Fibroblast of skin of right biceps (primary cell): ENCODE results near the gene TMOD1.

ENCODE experiments used
- DNase-seq: peaks from one replicate; pipeline ENCODE4 v3.0.0-alpha.2; 2013

Gene TMOD1

GRCh38 chr9:97518909-97519307, 17.4 kb downstream of the TMOD1 start:
- DNase-seq, result peak; percentile 67

GRCh38 chr9:97519441-97519970, 18.0 kb downstream of the TMOD1 start:
- DNase-seq, result no peak

- no peak for DNase-seq
These were observed 20.3 kb downstream of the TMOD1 start for GRCh38 chr9:97521576-97522333.

- no peak for DNase-seq
These were observed 23.0 kb downstream of the TMOD1 start for GRCh38 chr9:97524424-97524823.

GRCh38 chr9:97525451-97525850, 24.0 kb downstream of the TMOD1 start:
- DNase-seq, result no peak

GRCh38 chr9:97526895-97527575, 25.6 kb downstream of the TMOD1 start:
- DNase-seq, result no peak

GRCh38 chr9:97527626-97528528, 26.4 kb downstream of the TMOD1 start:
- no peak for DNase-seq

GRCh38 chr9:97528529-97529230, 27.2 kb downstream of the TMOD1 start:
- DNase-seq, result no peak

GRCh38 chr9:97529363-97530076, 28.1 kb downstream of the TMOD1 start:
- DNase-seq, result no peak

GRCh38 chr9:97531888-97532376, 30.5 kb downstream of the TMOD1 start:
- DNase-seq, result no peak

GRCh38 chr9:97534185-97534584, 32.7 kb downstream of the TMOD1 start:
- no peak for DNase-seq

- no peak for DNase-seq
These were observed 33.6 kb downstream of the TMOD1 start for GRCh38 chr9:97534961-97535594.

- no peak for DNase-seq
These were observed 34.3 kb downstream of the TMOD1 start for GRCh38 chr9:97535771-97536170.

- DNase-seq, result no peak
These were observed 35.0 kb downstream of the TMOD1 start for GRCh38 chr9:97536480-97536879.

- DNase-seq, result no peak
These were observed 42.1 kb downstream of the TMOD1 start for GRCh38 chr9:97543561-97543960.

- no peak for DNase-seq
These were observed 44.0 kb downstream of the TMOD1 start for GRCh38 chr9:97545486-97545885.

GRCh38 chr9:97547098-97547829, 45.8 kb downstream of the TMOD1 start:
- no peak for DNase-seq

- no peak for DNase-seq
These were observed 46.9 kb downstream of the TMOD1 start for GRCh38 chr9:97548379-97548778.

GRCh38 chr9:97548819-97549540, 47.5 kb downstream of the TMOD1 start:
- no peak for DNase-seq

- no peak for DNase-seq
These were observed 48.9 kb downstream of the TMOD1 start for GRCh38 chr9:97550386-97550785.
